K562 (cell line): ENCODE results near the gene OTUD5. TPM values are rescaled to one million over a fixed set of nuclear protein-coding genes. Genes with fewer than 3 reads are reported as not detected.

ENCODE experiments used
- ATAC-seq: fragments of 200-7000 bp; cut with Tn5 transposase; 3 replicates; pipeline ENCODE4 v1.9.1; 2020; ENCODE audit warnings: moderate library complexity
- BruUV-seq: library from RNA; stranded (reverse); fragments of 400-500 nt; replicated peaks from 2 replicates; lab custom pipeline; 2021; lab: Mats Ljungman, UMichigan
- CTCF ChIA-PET: fragments of 300-600 bp; formaldehyde crosslinking; extraction: SDS; loops from one replicate; lab custom pipeline; 2021; ENCODE audit warnings: low intra/inter-chr PET ratio; lab: Yijun Ruan, JAX
- POLR2A ChIA-PET: fragments of 300-600, 350-650 bp; sonication (Branson Sonifier 250); formaldehyde crosslinking; extraction: SDS; loops from one replicate; lab custom pipeline; 2021; ENCODE audit warnings: antibody characterized with exemption, inconsistent platforms; lab: Yijun Ruan, JAX
- DNase-seq, 4 experiments: peaks; one replicate each; pipeline versions ENCODE4 v3.0.0 to v3.0.0-alpha.2; 2011 to 2018; ENCODE audit warnings: low spot score in 3 of 4, mixed read lengths in 3 of 4; ENCODE audit errors: extremely low read depth in 1 of 4
- FAIRE-seq: peaks from 2 replicates; lab custom pipeline; 2011; peaks lifted over from hg19 to GRCh38; lab: Jason Lieb, UNC
- H2AFZ ChIP-seq: 2 replicates; pipeline ENCODE4 v1.6.0; 2011; ENCODE audit warnings: low read depth, low read length, control low read depth, inconsistent platforms
- H3K27ac ChIP-seq: fragments of 200-600 bp; 3 replicates; pipeline ENCODE4 v1.8.0; 2011; ENCODE audit warnings: low read depth, mild to moderate bottlenecking, control low read depth, inconsistent platforms, low read length, moderate library complexity, mixed read lengths; ENCODE audit errors: extremely low read depth
- H3K27me3 ChIP-seq, 2 experiments: fragments of 300-600 bp in 1 of 2; 2 replicates in 1 of 2; 3 replicates in 1 of 2; pipeline versions ENCODE4 v1.6.0 to v1.8.0; 2011; ENCODE audit warnings: inconsistent platforms in 2 of 2, low read length in 2 of 2, mild to moderate bottlenecking in 1 of 2, mixed read lengths in 1 of 2, moderate library complexity in 1 of 2; ENCODE audit not compliant: control insufficient read depth in 2 of 2, insufficient read depth in 2 of 2
- H3K36me3 ChIP-seq: fragments of 300-600 bp; 3 replicates; pipeline ENCODE4 v1.8.0; 2011; ENCODE audit warnings: mild to moderate bottlenecking, low read length, inconsistent platforms; ENCODE audit not compliant: control insufficient read depth, insufficient read depth
- H3K4me1 ChIP-seq, 2 experiments: fragments of 200-600 bp in 1 of 2; replicated peaks in 1 of 2; 2 replicates in 1 of 2; 3 replicates in 1 of 2; pipeline versions ENCODE4 v1.5.1 to v1.8.0; 2011; ENCODE audit warnings: inconsistent platforms in 2 of 2, low read length in 2 of 2, mild to moderate bottlenecking in 1 of 2, mixed read lengths in 1 of 2, moderate library complexity in 1 of 2; ENCODE audit not compliant: control insufficient read depth in 2 of 2, insufficient read depth in 2 of 2
- H3K4me2 ChIP-seq: 2 replicates; pipeline ENCODE4 v1.6.1; 2011; ENCODE audit warnings: low read length, control low read depth, inconsistent platforms, mixed read lengths; ENCODE audit not compliant: insufficient read depth
- H3K4me3 ChIP-seq: fragments of 200-600 bp; sonication (generic), shearing (Covaris generic); 2 replicates; pipeline ENCODE4 v1.5.1; 2016; ENCODE audit warnings: control low read depth, inconsistent platforms
- H3K79me2 ChIP-seq: fragments of 200-600 bp; 3 replicates; pipeline ENCODE4 v1.8.0; 2011; ENCODE audit warnings: low read length, inconsistent platforms; ENCODE audit not compliant: control insufficient read depth, insufficient read depth
- H3K9ac ChIP-seq, 2 experiments: 2 replicates each; pipeline versions ENCODE4 v1.6.0 to v1.6.1; 2011; ENCODE audit warnings: low read depth in 2 of 2, low read length in 2 of 2, control low read depth in 1 of 2, inconsistent platforms in 1 of 2, mild to moderate bottlenecking in 1 of 2, mixed read lengths in 1 of 2; ENCODE audit not compliant: insufficient read depth in 1 of 2
- H3K9me1 ChIP-seq: one replicate; pipeline ENCODE4 v1.6.0; 2011; ENCODE audit warnings: inconsistent platforms, mild to moderate bottlenecking, low read length, moderate library complexity; ENCODE audit not compliant: control insufficient read depth, insufficient read depth
- H3K9me3 ChIP-seq: replicated peaks from 2 replicates; pipeline ENCODE4 v1.5.1; 2011; ENCODE audit warnings: low read depth, low read length, inconsistent platforms; ENCODE audit not compliant: control insufficient read depth, insufficient read depth
- H4K20me1 ChIP-seq: replicated peaks from 2 replicates; pipeline ENCODE4 v1.6.1; 2011; ENCODE audit warnings: low read length, inconsistent platforms, mixed read lengths; ENCODE audit not compliant: control insufficient read depth, insufficient read depth
- ATF7 ChIP-seq: fragments of 450-650 bp; IDR thresholded peaks from 2 replicates; pipeline ENCODE4 v1.7.1; 2014; ENCODE audit warnings: mild to moderate bottlenecking, moderate library complexity
- GTF2F1 ChIP-seq: IDR thresholded peaks from 2 replicates; pipeline ENCODE4 v1.6.1; 2011; ENCODE audit warnings: low read depth, low read length, improper control_type of control experiment
- KDM1A ChIP-seq, 2 experiments: fragments of 450-650 bp; IDR thresholded peaks; 2 replicates each; pipeline ENCODE4 v1.6.1; 2016; ENCODE audit warnings: mild to moderate bottlenecking in 2 of 2
- MEIS2 ChIP-seq: fragments of 450-650 bp; IDR thresholded peaks from 2 replicates; pipeline ENCODE4 v1.6.1; 2014; ENCODE audit warnings: mild to moderate bottlenecking; ENCODE audit not compliant: partially characterized antibody
- NFIC ChIP-seq: fragments of 450-650 bp; IDR thresholded peaks from 2 replicates; pipeline ENCODE4 v1.6.1; 2017; ENCODE audit warnings: mild to moderate bottlenecking, inconsistent platforms
- SMC3 ChIP-seq: conservative IDR thresholded peaks from 2 replicates; pipeline ENCODE4 v1.6.1; 2011; ENCODE audit warnings: low read depth, low read length, improper control_type of control experiment; ENCODE audit not compliant: insufficient read depth
- SRF ChIP-seq, 2 experiments: fragments of 250-450, 450-650 bp in 1 of 2; sonication (Bioruptor Pico) in 1 of 2; sonication (generic) in 1 of 2; formaldehyde crosslinking; IDR thresholded peaks; 2 replicates each; pipeline versions ENCODE4 v1.5.0 to v1.5.1; 2020 to 2022; ENCODE audit warnings: mild to moderate bottlenecking in 1 of 2, missing genetic modification reagents in 1 of 2
- SUPT5H ChIP-seq: fragments of 450-650 bp; IDR thresholded peaks from 2 replicates; pipeline ENCODE4 v1.6.1; 2016
- ZNF717 ChIP-seq: fragments of 250-450 bp; sonication (Bioruptor Pico); IDR thresholded peaks from 2 replicates; pipeline ENCODE4 v1.5.0; 2021
- WGBS: fragments of 100-300 bp; shearing (Covaris generic); methylation state at CpG from one replicate; pipeline ENCODE4 v1.1.6; 2016; ENCODE audit warnings: low coverage, mixed read lengths; ENCODE audit not compliant: insufficient coverage; ENCODE audit errors: missing lambda C conversion rate; 5-methylcytosine and 5-hydroxymethylcytosine counted together
- in situ Hi-C: fragments of 300-500 bp; cut with MboI; formaldehyde crosslinking; loops from 4 replicates; pipeline ENCODE4 v1.15.0; 2018; ENCODE audit warnings: inconsistent platforms, mixed read lengths
- intact Hi-C: fragments of 100-400 bp; cut with micrococcal nuclease; formaldehyde crosslinking; loops from 2 replicates; pipeline ENCODE4 v1.14.2; 2022
- polyA plus RNA-seq, 8 experiments: library from polyadenylated mRNA; depleted of rRNA in 4 of 8; stranded (reverse) in 5 of 8; unstranded in 3 of 8; fragments of >200 nt; fragmentation: Nextera tagmentation in 2 of 8; fragmentation: Illumina TruSeq in 1 of 8; extraction: Ambion mirVana in 2 of 8; extraction: Trizol in 1 of 8; gene quantifications; 2 replicates each; pipeline versions ENCODE4 v1.2.1 to v1.2.3, GENCODE V29; 2011 to 2014; ENCODE audit warnings: inconsistent platforms in 1 of 8, missing spikeins in 1 of 8
- total RNA-seq, 7 experiments: library from RNA; depleted of rRNA in 6 of 7; stranded (reverse); fragments of >200 nt in 6 of 7; fragmentation: Illumina TruSeq in 2 of 7; extraction: Trizol in 2 of 7; gene quantifications; 2 replicates each; pipeline versions ENCODE4 v1.2.1 to v1.2.3, GENCODE V29; 2011 to 2021; ENCODE audit warnings: low replicate concordance in 1 of 7
- TF ChIP-seq, protein P1 (sequence below), 2 experiments: fragments of 450-650 bp; conservative IDR thresholded peaks; 2 replicates each; pipeline ENCODE4 v1.6.1; 2017; ENCODE audit warnings: mild to moderate bottlenecking in 2 of 2, moderate library complexity in 2 of 2
- TF ChIP-seq, protein P2 (sequence below), 2 experiments: fragments of 450-650 bp; formaldehyde crosslinking in 1 of 2; IDR thresholded peaks; 2 replicates each; pipeline versions ENCODE4 v1.4.0 to v1.6.1; 2014 to 2020; ENCODE audit warnings: mild to moderate bottlenecking in 2 of 2, borderline replicate concordance in 1 of 2, low read depth in 1 of 2

OTUD5 gene
- total and polyA plus RNA-seq, 9 of the 15 experiments (the other 6 are each of a cell fraction or from before 2014, with no cell fraction given) = 3.6 to 102 (median 59.0) TPM

DNA sequence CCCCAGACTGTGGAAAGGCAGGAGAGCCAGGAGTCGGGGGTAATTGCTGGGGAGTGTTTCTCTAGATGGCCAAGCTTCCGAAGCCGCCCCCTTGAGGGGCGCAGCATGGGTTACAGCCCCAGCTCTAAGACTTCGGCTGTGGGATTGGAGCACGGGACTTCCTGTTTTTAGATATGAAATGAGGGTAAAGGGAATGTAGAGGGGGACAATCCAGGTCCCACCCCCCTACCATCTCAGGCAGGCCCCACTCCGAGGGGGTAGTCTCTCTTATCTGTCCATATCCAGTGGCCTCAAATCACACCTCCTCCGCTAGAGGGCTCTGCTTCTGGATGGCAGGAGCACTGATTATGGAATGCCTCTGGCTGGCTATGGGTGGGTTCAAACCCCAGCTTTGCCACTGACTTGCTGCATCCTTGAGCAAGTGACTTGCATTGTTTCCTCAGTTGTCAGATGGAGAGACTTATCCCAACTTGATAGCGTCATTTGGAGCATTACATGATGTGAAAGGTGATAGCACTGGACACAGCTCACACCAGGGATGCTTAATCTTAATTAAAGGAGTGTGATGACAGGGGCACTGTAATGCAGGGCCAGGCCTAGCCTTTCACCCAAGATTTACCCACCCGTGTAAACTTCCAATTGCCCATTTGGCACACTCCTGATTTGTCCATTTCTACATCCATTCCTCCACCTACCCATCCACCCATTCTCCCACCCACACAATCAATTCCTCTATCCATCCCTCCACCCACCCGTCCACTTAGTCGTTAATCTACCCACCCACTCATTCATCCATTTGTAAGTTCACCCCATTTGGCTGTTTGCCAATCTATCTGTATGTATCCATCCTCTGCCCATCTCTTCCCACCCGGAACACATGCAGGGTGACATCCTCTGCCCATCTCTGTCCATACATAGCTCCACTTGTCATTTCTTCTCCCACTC lies 15.1 kb upstream of the OTUD5 start:
- Histone ChIP-seq H3K9me1 (no peaks in the 10 kb centered on the region), H3K36me3 (peaks cover 18% of the 10 kb centered on the region; the same call in 2 of the 3 replicates), H3K4me2 (peak overlapping the region; percentile 48), H3K4me3 (peak overlapping the region; percentile 7), H3K27ac (no peak overlapping the region; the same call in 2 of the 3 replicates), H3K9me3 (no peaks in the 10 kb centered on the region), H3K4me1 (peaks cover 11 to 27% of the 10 kb centered on the region in 2 experiments; a peak in 4 of 5 replicates), H2AFZ (no peak overlapping the region), H3K9ac (peak overlapping the region in 1 of 2 experiments; percentile 82; a peak in 2 of 4 replicates), H3K27me3 (no peaks in the 10 kb centered on the region), H3K79me2 (no peaks in the 10 kb centered on the region), H4K20me1 (no peaks in the 10 kb centered on the region)
- POLR2A ChIA-PET = interaction anchor here (0.6 to 1.1 kb wide), 8 partner anchors 8 to 202 kb away, joined by 3 to 4 read pairs (median 3); no protein-coding TSS in a partner anchor
- in situ Hi-C loops (loop anchor here (10.0 kb wide), 1 partner anchor 132 kb away; no protein-coding TSS in a partner anchor), intact Hi-C loops (no loop called here)
- BruUV-seq = no TSS peak
- DNase-seq (peak; percentile 67 to 77 (median 74)), FAIRE-seq (peak; percentile 91), ATAC-seq (peak; percentile 88)
- 16% methylated on average over 11 of the region's 13 CpGs for WGBS
- CTCF ChIA-PET = no interaction called here
- TF ChIP-seq GTF2F1 (no peak), NFIC (peak; percentile 79), SUPT5H (peak; percentile 57; the same call in 1 of the 2 replicates), SRF (CRISPR knock-in tag; IDR thresholded peaks at IDR 0.05) (no peak), ZNF717 (no peak), MEIS2 (peak; percentile 7), SMC3 (peak; percentile 44; the same call in 1 of the 2 replicates), ATF7 (peak; percentile 30; the same call in 1 of the 2 replicates), KDM1A (IDR thresholded peaks at IDR 0.05) (peak; percentile 31 to 40; a peak in 2 of 4 replicates)
- TF ChIP-seq, protein P1, sequence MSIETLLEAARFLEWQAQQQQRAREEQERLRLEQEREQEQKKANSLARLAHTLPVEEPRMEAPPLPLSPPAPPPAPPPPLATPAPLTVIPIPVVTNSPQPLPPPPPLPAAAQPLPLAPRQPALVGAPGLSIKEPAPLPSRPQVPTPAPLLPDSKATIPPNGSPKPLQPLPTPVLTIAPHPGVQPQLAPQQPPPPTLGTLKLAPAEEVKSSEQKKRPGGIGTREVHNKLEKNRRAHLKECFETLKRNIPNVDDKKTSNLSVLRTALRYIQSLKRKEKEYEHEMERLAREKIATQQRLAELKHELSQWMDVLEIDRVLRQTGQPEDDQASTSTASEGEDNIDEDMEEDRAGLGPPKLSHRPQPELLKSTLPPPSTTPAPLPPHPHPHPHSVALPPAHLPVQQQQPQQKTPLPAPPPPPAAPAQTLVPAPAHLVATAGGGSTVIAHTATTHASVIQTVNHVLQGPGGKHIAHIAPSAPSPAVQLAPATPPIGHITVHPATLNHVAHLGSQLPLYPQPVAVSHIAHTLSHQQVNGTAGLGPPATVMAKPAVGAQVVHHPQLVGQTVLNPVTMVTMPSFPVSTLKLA (conservative IDR thresholded peaks at IDR 0.05) = no peak; a peak in 1 of 4 replicates
- TF ChIP-seq, protein P2, sequence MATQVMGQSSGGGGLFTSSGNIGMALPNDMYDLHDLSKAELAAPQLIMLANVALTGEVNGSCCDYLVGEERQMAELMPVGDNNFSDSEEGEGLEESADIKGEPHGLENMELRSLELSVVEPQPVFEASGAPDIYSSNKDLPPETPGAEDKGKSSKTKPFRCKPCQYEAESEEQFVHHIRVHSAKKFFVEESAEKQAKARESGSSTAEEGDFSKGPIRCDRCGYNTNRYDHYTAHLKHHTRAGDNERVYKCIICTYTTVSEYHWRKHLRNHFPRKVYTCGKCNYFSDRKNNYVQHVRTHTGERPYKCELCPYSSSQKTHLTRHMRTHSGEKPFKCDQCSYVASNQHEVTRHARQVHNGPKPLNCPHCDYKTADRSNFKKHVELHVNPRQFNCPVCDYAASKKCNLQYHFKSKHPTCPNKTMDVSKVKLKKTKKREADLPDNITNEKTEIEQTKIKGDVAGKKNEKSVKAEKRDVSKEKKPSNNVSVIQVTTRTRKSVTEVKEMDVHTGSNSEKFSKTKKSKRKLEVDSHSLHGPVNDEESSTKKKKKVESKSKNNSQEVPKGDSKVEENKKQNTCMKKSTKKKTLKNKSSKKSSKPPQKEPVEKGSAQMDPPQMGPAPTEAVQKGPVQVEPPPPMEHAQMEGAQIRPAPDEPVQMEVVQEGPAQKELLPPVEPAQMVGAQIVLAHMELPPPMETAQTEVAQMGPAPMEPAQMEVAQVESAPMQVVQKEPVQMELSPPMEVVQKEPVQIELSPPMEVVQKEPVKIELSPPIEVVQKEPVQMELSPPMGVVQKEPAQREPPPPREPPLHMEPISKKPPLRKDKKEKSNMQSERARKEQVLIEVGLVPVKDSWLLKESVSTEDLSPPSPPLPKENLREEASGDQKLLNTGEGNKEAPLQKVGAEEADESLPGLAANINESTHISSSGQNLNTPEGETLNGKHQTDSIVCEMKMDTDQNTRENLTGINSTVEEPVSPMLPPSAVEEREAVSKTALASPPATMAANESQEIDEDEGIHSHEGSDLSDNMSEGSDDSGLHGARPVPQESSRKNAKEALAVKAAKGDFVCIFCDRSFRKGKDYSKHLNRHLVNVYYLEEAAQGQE (IDR thresholded peaks at IDR 0.05; ENCODE audit: borderline replicate concordance) = peak; percentile 44; the same call in 1 of the 2 replicates
- TF ChIP-seq, protein P2 (CRISPR knock-in tag; IDR thresholded peaks at IDR 0.05; ENCODE audit: low read depth) = no peak
